ENCODE measurements around the gene FAM20A. TPM values are rescaled to one million over a fixed set of nuclear protein-coding genes. Genes with fewer than 3 reads are reported as not detected.

FAM20A gene
- total and polyA plus RNA-seq, 2 of the 8 experiments (the other 6 are each of a cell fraction or from before 2014, with no cell fraction given): 3.6 to 11.9 TPM

DNA sequence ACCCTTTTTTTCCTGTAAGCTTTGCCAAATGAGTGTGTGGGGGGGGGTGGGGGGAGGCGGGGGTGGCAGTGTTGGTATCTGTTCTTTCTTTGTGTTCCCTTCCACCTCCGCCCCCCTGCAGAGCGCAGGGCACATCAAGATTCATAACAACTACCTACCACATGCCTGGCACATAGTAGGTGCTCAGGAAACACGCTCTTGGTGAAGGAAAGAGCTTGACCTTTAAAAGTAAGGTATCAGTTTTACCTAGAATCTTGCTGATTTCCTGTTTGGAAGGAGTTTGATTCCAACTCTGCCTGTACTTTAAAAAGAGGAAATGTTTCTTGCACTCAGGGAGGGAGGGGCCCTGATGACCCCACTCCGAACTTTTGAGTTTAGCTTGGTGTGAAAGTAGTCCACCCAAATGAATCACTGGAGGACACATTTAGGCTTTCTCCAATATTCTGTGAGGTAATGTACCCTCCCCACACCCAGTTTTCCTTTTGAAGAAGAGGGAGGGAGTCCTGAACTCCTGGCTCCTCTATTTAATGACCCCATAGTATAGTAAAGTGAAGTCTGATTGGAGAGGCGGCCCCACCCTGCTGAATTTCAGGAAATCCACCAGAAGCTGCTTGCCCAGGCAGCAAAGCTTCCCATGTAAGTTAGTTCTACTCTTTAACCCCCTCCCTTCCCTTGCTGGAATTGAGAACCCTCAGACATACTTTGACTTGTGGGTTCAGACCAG, 560 bp upstream of the FAM20A start:
- H4K8ac ChIP-seq (ENCODE audit: extremely low read depth, insufficient read depth, low read length): no peak overlapping the region
- no peaks in the 10 kb centered on the region for H3K9me3 ChIP-seq (ENCODE audit: insufficient read depth in 2 of 2, low read depth in 1 of 2, low read length in 1 of 2)
- H2BK15ac ChIP-seq (ENCODE audit: low read length): no peak overlapping the region
- H4K5ac ChIP-seq (ENCODE audit: insufficient read length, low read depth, low read length): no peak overlapping the region
- H4K20me1 ChIP-seq (replicated peaks in 1 of 2; ENCODE audit: control insufficient read depth in 1 of 2, insufficient read depth in 2 of 2, low read length in 2 of 2): no peaks in the 10 kb centered on the region
- H2BK20ac ChIP-seq (ENCODE audit: low read length): 0 out of 2 replicates have a peak overlapping the region, but pooled peaks have one; percentile 1
- ChIA-PET POLR2A (ENCODE audit: partially characterized antibody) (interaction anchor here (0.6 to 1.4 kb wide), 2 partner anchors 10 to 13 kb away, joined by 3 to 4 read pairs; no protein-coding TSS in a partner anchor), CTCF (ENCODE audit: partially characterized antibody) (interaction anchor here (1.2 to 2.9 kb wide), 5 partner anchors 9 to 134 kb away, joined by 3 to 9 read pairs (median 7); no protein-coding TSS in a partner anchor)
- no peak overlapping the region for H2AFZ ChIP-seq (ENCODE audit: low read length)
- no peak overlapping the region for H2BK5ac ChIP-seq (ENCODE audit: low read depth, low read length)
- DNase-seq (ENCODE audit: low read depth in 1 of 2, low spot score in 2 of 2): no peak
- H3K27me3 ChIP-seq (replicated peaks in 1 of 4; ENCODE audit: control insufficient read depth in 3 of 4, extremely low read depth in 1 of 4, insufficient read depth in 3 of 4, low read length in 3 of 4): peaks cover 0 to 25% (median 16%) of the 10 kb centered on the region in 4 experiments; a peak in 6 of 7 replicates
- no peak overlapping the region for H3K9ac ChIP-seq (replicated peaks in 1 of 4; ENCODE audit: extremely low read depth in 1 of 4, low read depth in 3 of 4, low read length in 3 of 4)
- no peak overlapping the region for H3K27ac ChIP-seq (ENCODE audit: low read depth, low read length)
- peak overlapping the region; percentile 56 to 91 (median 78); a peak in 5 of 8 replicates for H3K4me3 ChIP-seq (ENCODE audit: extremely low read depth in 1 of 4, insufficient read depth in 2 of 4, low read depth in 3 of 4, low read length in 4 of 4)
- H3K18ac ChIP-seq (ENCODE audit: extremely low read depth, low read length): no peak overlapping the region; the same call in 1 of the 2 replicates
- H4K91ac ChIP-seq (replicated peaks; ENCODE audit: insufficient read length, low read length): no peak overlapping the region
- no peak overlapping the region for H3K56ac ChIP-seq (replicated peaks; ENCODE audit: insufficient read length, low read depth, low read length)
- H3K36me3 ChIP-seq (ENCODE audit: control insufficient read depth in 2 of 4, insufficient read depth in 4 of 4, low read length in 3 of 4): peaks cover 0 to 2% (median 0%) of the 10 kb centered on the region in 4 experiments; a peak in 2 of 8 replicates
- H2BK12ac ChIP-seq (ENCODE audit: low read depth, low read length): no peak overlapping the region
- no peak overlapping the region for H3K23ac ChIP-seq (ENCODE audit: insufficient read length)
- H2BK120ac ChIP-seq (replicated peaks; ENCODE audit: low read depth, low read length): no peak overlapping the region
- no peak for FAIRE-seq
- H3K79me2 ChIP-seq (ENCODE audit: control insufficient read depth in 1 of 2, insufficient read depth in 2 of 2, low read length in 2 of 2): peaks cover 0 to 5% of the 10 kb centered on the region in 2 experiments; a peak in 2 of 4 replicates
- H3K4me2 ChIP-seq (ENCODE audit: insufficient read depth in 1 of 2, low read depth in 2 of 2, low read length in 2 of 2): peak overlapping the region; percentile 74 to 97; a peak in 3 of 4 replicates
- H3K4ac ChIP-seq (replicated peaks; ENCODE audit: insufficient read length, low read depth, low read length): no peak overlapping the region
- no peaks in the 10 kb centered on the region; the same call in 1 of the 2 replicates for H3K79me1 ChIP-seq (ENCODE audit: low read depth, low read length)
- H2AK5ac ChIP-seq (ENCODE audit: low read depth, low read length): no peak overlapping the region
- no peak overlapping the region for H3K14ac ChIP-seq (ENCODE audit: insufficient read length)
- peaks cover 0 to 15% (median 7%) of the 10 kb centered on the region in 4 experiments; a peak in 5 of 7 replicates for H3K4me1 ChIP-seq (replicated peaks in 1 of 4; ENCODE audit: control insufficient read depth in 3 of 4, insufficient read depth in 4 of 4, low read length in 3 of 4)
- H3K23me2 ChIP-seq (ENCODE audit: low read depth, low read length): peaks cover 12% of the 10 kb centered on the region
- 67% methylated on average over 6 of the region's 6 CpGs; no CpG with 5 or more reads in 1 of the 2 experiments for WGBS, 2 experiments (ENCODE audit: extremely low coverage in 1 of 2, insufficient coverage in 1 of 2, insufficient read length in 1 of 2, insufficient replicate concordance in 2 of 2, low coverage in 1 of 2, low lambda C conversion rate in 2 of 2, missing lambda C conversion rate in 1 of 2)
- TF ChIP-seq POU5F1 (IDR thresholded peaks at IDR 0.05; ENCODE audit: low read depth, low read length) (no peak), SRF (IDR thresholded peaks at IDR 0.05; ENCODE audit: low read depth, low read length) (no peak), HDAC2 (IDR thresholded peaks at IDR 0.05; ENCODE audit: borderline replicate concordance in 1 of 2, low read depth in 2 of 2, low read length in 2 of 2) (no peak), EP300 (IDR thresholded peaks at IDR 0.05; ENCODE audit: borderline replicate concordance in 1 of 2, low read depth in 2 of 2, low read length in 2 of 2) (no peak), TCF12 (IDR thresholded peaks at IDR 0.05; ENCODE audit: low read depth, low read length) (no peak), ATF3 (IDR thresholded peaks at IDR 0.05; ENCODE audit: insufficient read depth, low read depth, low read length) (no peak), MAFK (IDR thresholded peaks at IDR 0.05; ENCODE audit: low read depth, low read length) (no peak), JUND (IDR thresholded peaks at IDR 0.05; ENCODE audit: low read length) (no peak), EGR1 (IDR thresholded peaks at IDR 0.05; ENCODE audit: borderline replicate concordance, low read depth, low read length) (no peak), KDM5A (IDR thresholded peaks at IDR 0.05; ENCODE audit: low read length) (no peak), POLR2AphosphoS5 (IDR thresholded peaks at IDR 0.05; ENCODE audit: low read depth, low read length) (no peak)
